ENCODE data around the gene SLC22A7.

DNA sequence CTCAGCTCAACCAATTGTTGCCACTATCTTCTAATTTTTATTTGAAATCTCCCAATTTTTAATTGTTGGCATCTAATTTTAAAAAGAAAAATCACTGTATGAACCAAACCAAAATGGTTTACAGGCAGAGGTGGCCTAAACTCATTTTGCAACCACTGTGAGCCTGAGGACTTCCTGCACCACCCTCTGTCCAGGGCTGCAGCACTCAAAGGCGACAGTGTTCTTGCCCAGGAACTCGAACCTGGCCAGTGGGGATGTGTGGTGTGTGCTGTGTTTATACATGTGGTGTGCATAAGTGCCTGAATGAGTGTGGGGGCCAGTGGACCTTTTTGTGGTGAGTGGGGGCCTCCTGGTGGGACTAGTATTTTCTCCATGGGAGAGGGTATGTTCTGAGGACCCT lies 24.4 kb upstream of the SLC22A7 start:
- TF ChIP-seq CTCF (IDR thresholded peaks at IDR 0.05 in 4 of 5, conservative IDR thresholded peaks at IDR 0.05 in 1 of 5) = no peak
- TF ChIP-seq POLR2A (IDR thresholded peaks at IDR 0.05) = no peak

All from gastrocnemius medialis (tissue), 4 donors.